GM18873 (cell line): ENCODE data around the gene RAB8B.

Experiments
- ATAC-seq: cut with Tn5 transposase; IDR thresholded peaks from one replicate; pipeline ENCODE4 v1.9.1; 2021; ENCODE audit warnings: mild to moderate bottlenecking, moderate library complexity, moderate number of reproducible peaks; ENCODE audit not compliant: unreplicated experiment, low FRiP score

The RAB8B gene

DNA sequence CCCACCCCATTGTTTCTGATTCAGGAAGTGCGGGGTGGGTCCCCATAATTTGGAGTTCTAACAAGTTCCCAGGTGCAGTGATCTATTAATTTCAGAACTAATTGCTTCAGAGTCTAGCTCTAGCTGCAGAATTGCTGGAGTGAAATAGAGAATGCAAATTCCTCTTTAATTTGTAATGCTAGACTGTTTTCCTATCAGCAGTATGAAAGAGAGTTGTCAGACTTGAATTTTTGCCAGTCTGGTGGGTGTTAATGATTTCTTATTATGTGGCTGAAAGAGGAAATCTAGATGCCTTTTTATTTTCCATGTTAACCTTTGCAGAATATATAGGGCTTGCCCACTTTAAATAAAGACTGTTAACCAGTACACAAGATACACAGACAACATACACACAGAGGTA lies 111.7 kb downstream of the RAB8B start:
- ATAC-seq, result no peak

DNA sequence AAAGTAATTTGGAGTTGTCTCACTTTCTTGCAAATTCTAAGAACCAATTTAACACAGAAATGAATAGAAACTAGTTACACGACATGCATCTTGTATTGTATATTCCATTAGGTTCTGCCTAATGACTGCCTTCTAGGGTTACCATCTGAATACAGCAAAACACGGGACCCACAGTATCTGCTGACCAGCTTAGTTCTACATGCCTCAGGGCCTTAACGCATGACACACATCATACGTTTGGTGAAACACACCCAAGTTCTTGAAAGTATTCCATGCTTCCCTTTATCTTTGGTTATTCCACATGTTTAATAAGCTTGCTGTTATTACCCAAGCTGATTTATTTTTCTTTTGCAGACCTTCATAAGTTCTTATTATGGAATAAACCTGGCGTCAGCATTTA lies 115.9 kb downstream of the RAB8B start:
- no peak for ATAC-seq

DNA sequence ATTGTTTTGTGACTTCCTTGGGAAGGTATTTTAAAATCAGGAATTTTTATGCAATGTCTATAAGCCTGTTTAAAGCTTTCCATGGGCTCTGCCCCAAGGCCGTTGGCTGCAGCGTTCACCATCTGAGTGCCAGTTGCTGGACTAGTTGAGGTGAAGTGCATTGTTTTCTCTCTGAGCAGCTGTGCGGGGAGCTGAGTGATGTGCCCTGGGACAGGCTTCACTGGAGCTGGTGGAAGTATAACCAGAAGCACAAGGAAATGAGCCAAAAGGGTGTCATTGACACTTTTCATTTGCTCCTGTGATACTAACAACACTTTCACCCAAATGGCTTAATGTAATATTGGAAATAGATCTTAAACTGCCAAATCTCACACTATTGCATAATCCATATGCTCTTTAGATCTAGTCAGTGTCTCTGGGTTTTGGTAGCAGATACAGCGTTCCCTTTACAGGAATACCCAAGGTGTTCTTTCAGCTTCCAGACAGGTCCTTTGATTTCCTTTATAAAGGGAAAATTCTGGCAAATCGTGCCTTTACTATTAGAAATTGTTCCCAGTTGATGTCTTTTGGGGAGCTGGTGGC lies 117.2 kb downstream of the RAB8B start:
- no peak for ATAC-seq

DNA sequence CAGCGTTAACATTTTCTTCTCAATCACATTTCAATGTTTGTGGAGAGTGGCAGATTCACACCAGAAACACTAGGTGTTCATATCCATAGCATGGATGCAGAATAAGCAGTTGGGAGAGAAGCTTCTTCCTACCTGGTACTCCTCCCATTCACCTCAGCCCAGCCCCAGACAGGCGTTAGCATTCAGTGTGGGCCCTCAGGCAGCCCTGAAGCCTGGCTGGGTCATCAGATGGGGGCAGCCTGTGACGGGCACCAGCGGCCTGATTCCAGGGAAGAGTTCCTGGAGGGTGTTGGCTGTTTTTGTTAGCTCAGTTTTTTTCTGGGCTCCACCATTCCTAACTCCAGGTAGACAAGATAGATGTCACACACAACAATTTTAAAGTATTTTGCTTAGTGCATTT lies 119.1 kb downstream of the RAB8B start:
- no peak for ATAC-seq

DNA sequence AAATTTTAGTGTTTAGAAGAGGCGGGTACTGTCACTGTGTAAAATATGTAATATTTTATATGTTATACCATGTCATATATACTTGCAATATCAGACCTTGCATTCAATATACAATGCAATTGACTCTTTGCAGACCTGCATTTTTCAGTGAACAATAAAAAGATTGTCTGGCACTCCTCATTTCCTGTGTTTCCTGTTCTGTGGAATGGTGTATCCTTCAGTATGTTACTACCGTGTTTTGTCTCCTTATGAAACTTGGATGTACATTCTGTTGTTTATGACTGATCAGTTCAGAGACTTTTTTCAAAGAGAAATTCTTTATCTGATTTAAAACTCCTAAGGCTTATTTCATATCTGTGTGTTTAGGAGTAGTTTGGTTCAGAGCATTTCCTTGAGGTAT lies 119.5 kb downstream of the RAB8B start:
- no peak for ATAC-seq

DNA sequence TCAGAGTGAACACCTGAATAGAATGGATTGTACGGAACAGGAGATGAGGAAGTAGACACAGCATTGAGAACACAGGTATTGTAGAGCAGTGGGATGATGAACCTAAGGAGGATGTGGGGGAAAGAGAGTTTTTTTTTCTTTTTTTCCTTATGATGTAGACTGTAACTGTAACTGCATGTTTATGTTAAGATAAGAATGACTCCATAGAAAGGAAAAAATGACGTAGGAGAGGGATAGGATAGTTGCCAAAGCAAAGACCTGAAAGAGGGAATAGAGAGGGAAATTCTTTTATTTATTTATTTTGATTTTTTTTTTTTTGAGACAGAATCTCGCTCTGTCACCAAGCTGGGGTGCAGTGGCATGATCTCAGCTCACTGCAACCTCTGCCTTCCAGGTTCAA lies 121.2 kb downstream of the RAB8B start:
- ATAC-seq, result no peak

DNA sequence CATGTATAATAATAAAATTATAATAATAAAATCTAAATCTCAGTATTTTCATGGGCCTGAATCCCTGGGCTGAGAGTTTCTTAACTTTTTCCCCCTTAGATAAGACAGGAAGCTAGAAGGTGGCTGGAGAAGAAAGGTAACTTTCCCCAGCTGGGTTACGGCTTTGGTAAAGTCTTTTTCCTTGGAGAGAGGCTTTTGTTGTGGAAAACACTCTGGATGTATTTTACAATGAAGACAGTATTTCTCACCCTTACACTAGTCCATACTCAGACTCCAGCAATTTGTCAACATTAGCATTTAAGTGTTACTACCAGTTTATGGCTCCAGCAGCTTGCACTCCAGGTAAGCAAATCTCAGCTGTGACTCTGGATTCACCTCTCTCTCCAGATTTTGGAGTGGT lies 122.9 kb downstream of the RAB8B start:
- ATAC-seq, result no peak

DNA sequence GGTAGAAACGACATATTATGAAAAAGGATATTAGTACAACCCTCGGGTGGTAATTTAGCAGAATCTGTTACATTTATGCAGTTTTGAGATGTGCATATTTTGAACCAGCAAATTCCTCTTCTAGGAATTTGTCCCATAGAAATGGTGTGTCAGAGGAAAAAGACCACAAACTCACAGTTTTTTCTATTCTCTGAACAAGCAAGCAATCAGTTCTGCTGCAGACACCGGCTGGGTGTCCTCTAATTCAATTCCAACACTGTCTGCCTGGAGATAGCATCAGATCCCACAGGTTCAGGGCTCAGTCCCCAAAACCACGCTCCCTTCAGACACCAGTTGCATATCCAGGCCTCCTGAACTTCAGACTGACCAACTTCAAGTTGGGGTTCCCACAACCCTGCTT lies 124.4 kb downstream of the RAB8B start:
- no peak for ATAC-seq

DNA sequence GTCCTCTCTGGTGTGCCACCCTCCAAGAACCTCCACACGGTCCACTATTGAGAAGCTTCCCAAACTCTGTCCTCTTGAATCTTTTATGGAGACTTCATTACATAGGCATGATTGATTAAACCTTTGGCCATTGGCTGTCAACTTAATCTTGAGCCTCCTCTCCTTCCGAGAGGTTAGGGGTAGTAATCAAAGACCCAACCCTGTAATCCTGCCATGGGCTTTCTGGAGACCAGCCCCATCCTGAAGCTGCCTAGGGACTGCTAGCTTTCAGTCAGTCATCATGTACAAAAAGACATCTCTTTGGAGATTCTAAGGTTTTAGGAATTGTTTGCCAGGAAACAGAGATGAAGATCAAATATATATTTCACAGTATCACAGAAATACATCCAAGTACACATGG lies 125.0 kb downstream of the RAB8B start:
- no peak for ATAC-seq
